ENCODE data around the gene PKIG.

The PKIG gene

GRCh38 chr20:44632103-44632752 is 49.8 kb downstream of the PKIG start:
- Histone ChIP-seq H3K9me2 (replicated peaks; ENCODE audit: insufficient read depth, low read length) (no peaks in the 10 kb centered on the region), H3K4me3 (ENCODE audit: insufficient read depth, low read length, poor library complexity, severe bottlenecking) (no peak overlapping the region), H3K4me2 (ENCODE audit: low read depth, low read length, poor library complexity, severe bottlenecking) (no peak overlapping the region), H3K27me3 (ENCODE audit: low read length) (no peaks in the 10 kb centered on the region), H3K36me3 (ENCODE audit: low read length) (no peaks in the 10 kb centered on the region), H4K20me1 (ENCODE audit: low read depth, low read length) (no peaks in the 10 kb centered on the region), H3K9ac (ENCODE audit: low read length) (no peak overlapping the region), H3K9me3 (ENCODE audit: insufficient read depth, low read length) (no peaks in the 10 kb centered on the region), H2AFZ (ENCODE audit: low read depth, low read length, severe bottlenecking) (no peak overlapping the region), H3K79me2 (ENCODE audit: insufficient read depth, low read length) (no peaks in the 10 kb centered on the region), H3F3A (ENCODE audit: insufficient read depth) (no peaks in the 10 kb centered on the region), H3K27ac (ENCODE audit: low read depth, low read length) (no peak overlapping the region)
- TF ChIP-seq CTCF (IDR thresholded peaks at IDR 0.05; ENCODE audit: insufficient read depth, low read length, poor library complexity, severe bottlenecking) (no peak), EZH2phosphoT487 (conservative IDR thresholded peaks at IDR 0.05; ENCODE audit: low read length) (no peak)

GRCh38 chr20:44633187-44633810 is 50.9 kb downstream of the PKIG start:
- no peaks in the 10 kb centered on the region for H3K9me2 ChIP-seq (replicated peaks; ENCODE audit: insufficient read depth, low read length)
- no peak overlapping the region for H3K27ac ChIP-seq (ENCODE audit: low read depth, low read length)
- no peak for TF ChIP-seq EZH2phosphoT487 (conservative IDR thresholded peaks at IDR 0.05; ENCODE audit: low read length)
- TF ChIP-seq CTCF (IDR thresholded peaks at IDR 0.05; ENCODE audit: insufficient read depth, low read length, poor library complexity, severe bottlenecking): no peak
- H4K20me1 ChIP-seq (ENCODE audit: low read depth, low read length): no peaks in the 10 kb centered on the region
- H3K79me2 ChIP-seq (ENCODE audit: insufficient read depth, low read length): no peaks in the 10 kb centered on the region
- no peaks in the 10 kb centered on the region for H3K27me3 ChIP-seq (ENCODE audit: low read length)
- H3K36me3 ChIP-seq (ENCODE audit: low read length): no peaks in the 10 kb centered on the region
- H3K4me3 ChIP-seq (ENCODE audit: insufficient read depth, low read length, poor library complexity, severe bottlenecking): no peak overlapping the region
- no peak overlapping the region for H3K4me2 ChIP-seq (ENCODE audit: low read depth, low read length, poor library complexity, severe bottlenecking)
- H3K9ac ChIP-seq (ENCODE audit: low read length): no peak overlapping the region
- no peaks in the 10 kb centered on the region for H3K9me3 ChIP-seq (ENCODE audit: insufficient read depth, low read length)
- no peak overlapping the region for H2AFZ ChIP-seq (ENCODE audit: low read depth, low read length, severe bottlenecking)
- H3F3A ChIP-seq (ENCODE audit: insufficient read depth): no peaks in the 10 kb centered on the region

GRCh38 chr20:44633872-44634600 is 51.7 kb downstream of the PKIG start:
- Histone ChIP-seq H3K36me3 (ENCODE audit: low read length) (no peaks in the 10 kb centered on the region), H3K79me2 (ENCODE audit: insufficient read depth, low read length) (no peaks in the 10 kb centered on the region), H3K27me3 (ENCODE audit: low read length) (no peaks in the 10 kb centered on the region), H3K27ac (ENCODE audit: low read depth, low read length) (no peak overlapping the region), H3K9ac (ENCODE audit: low read length) (no peak overlapping the region), H4K20me1 (ENCODE audit: low read depth, low read length) (no peaks in the 10 kb centered on the region), H3F3A (ENCODE audit: insufficient read depth) (no peaks in the 10 kb centered on the region), H3K4me2 (ENCODE audit: low read depth, low read length, poor library complexity, severe bottlenecking) (no peak overlapping the region), H3K4me3 (ENCODE audit: insufficient read depth, low read length, poor library complexity, severe bottlenecking) (no peak overlapping the region), H3K9me3 (ENCODE audit: insufficient read depth, low read length) (no peaks in the 10 kb centered on the region), H2AFZ (ENCODE audit: low read depth, low read length, severe bottlenecking) (no peak overlapping the region), H3K9me2 (replicated peaks; ENCODE audit: insufficient read depth, low read length) (no peaks in the 10 kb centered on the region)
- TF ChIP-seq EZH2phosphoT487 (conservative IDR thresholded peaks at IDR 0.05; ENCODE audit: low read length): no peak
- no peak for TF ChIP-seq CTCF (IDR thresholded peaks at IDR 0.05; ENCODE audit: insufficient read depth, low read length, poor library complexity, severe bottlenecking)
